ENCODE results near the gene PXN.
"Not testable (repeated sequence)": the region's sequence is repeated elsewhere in the genome, so short reads cannot be mapped to it uniquely, and the experiment has no call there.

PXN gene

DNA sequence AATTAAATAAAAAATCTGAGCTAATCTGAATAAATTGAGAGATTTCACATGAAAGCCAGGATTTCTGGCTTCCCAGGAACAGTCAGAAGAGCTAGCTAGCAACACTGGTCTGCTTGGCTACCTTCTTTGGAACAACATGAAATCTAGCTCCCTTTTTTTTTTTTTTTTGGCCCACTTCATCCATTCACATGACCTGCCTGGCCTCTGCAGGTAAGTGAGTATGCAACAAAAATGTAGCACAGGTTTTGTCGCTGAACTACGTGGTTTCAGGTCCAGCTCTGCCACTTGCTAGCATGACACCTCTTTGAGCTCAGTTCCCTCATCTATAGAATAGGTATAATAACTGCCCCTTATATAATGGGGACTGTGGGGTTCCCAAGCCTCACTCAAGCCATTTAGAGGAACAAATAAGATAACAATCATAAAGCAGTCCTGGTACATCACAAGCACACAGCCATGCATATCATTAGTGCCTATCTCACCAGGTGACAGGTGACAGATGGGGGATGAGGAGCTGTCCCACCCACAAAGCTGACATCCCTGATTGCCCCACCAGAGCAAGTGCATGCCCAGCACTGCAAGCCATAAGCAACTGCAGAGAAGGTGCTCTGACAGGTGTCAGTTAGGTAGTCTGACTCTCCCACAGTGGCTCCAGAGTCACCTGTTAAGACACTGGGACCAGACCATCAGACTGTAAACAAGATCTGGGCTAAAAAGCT lies 25.6 kb downstream of the PXN start:
- no peak for DNase-seq

DNA sequence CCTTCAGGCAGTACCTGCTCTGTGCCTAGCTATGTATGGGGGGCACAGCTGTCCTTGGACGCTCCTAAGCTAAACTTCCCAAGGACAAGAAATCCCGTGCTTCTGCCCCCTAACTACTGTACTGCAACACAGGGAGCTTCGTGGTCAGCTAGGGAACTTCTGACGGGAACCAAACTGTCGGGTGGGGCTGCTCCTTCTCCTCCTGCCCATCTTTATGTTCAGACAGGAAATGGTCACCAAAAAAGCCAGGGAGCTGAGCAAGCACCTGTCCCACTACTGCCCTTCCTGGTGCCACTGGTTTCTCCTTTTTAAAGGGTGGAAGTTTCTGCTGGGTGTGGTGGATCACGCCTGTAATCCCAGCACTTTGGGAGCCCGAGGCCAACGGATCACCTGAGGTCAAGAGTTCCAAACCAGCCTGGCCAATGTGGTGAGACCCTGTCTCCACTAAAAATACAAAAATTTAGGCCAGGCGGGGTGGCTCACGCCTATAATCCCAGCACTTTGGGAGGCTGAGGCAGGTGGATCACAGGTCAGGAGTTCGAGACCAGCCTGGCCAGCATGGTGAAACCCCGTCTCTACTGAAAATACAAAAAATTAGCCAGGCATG lies 26.6 kb downstream of the PXN start:
- DNase-seq = no peak

DNA sequence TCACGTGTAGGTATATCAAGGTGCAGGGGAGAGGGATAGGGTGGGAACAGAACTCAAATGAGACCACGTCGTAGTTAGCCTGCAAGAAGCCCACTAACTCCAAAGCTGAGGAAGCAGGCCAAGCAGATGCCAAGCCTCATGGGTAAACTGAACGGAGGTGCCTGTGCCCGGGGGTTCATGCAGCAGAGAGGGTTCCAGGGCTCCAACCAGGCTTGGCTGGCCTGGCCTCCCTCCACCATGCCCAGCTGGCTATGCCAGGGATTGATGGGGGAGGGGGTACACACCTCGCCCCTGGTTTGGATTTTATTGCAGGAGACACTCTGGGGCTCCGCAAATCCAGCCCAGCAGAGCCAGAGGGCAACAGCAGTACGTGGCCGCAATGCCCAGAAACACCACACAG lies 27.3 kb downstream of the PXN start:
- no peak for DNase-seq

DNA sequence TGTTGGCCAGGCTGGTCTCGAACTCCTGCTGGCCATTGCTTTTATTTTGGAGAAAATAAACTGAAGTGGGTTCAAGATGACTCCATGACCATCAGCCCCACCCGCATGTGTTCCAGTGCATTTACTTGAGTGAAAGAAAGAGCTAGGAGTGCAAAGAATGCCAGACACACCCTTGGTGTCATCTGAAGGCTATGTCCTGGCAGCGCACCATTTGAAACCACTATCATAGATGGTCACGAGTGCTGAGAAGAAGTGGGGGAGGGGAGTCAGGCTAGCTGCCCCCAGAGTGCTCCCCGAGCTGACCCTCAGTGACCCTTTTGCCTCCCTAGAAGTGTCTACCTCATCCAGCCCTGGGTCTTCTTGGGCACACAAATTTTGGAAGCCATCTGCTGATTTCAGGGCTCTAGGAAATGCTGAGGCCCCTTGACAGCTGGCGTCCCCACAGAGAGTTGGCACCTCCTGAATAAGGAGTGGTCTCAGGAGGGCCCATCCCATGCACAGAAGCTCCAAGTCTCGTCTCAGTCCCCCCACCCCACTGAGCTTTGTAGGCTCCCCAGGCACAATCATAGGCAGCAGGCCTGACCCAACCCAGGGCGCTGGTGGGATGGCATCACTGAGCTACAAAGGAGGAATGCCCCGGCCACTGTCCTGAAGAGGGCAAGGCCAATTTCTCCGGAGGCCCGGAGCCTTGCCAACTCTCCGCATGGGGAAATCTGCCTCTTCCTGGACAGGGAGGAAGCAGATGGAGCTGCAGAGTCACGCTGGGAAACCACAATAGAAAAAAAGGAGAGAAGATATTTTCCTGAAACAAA lies 28.0 kb downstream of the PXN start:
- DNase-seq = no peak

DNA sequence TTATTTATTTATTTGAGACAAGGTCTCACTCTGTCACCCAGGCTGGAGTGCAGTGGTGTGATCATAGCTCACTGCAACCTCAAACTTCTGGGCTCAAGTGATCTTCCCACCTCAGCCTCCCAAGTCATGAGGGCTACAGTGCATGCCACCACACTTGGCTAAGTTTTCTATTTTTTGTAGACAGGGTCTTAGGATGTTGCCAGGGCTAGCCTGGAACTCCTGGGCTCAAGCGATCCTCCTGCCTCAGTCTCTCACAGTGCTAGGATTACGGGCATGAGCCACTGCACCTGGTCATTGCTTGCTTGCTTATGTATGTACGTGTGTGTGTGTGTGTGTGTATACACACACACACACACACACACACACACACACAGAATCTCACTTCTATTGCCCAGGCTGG lies 28.7 kb downstream of the PXN start:
- not testable (repeated sequence) for DNase-seq

DNA sequence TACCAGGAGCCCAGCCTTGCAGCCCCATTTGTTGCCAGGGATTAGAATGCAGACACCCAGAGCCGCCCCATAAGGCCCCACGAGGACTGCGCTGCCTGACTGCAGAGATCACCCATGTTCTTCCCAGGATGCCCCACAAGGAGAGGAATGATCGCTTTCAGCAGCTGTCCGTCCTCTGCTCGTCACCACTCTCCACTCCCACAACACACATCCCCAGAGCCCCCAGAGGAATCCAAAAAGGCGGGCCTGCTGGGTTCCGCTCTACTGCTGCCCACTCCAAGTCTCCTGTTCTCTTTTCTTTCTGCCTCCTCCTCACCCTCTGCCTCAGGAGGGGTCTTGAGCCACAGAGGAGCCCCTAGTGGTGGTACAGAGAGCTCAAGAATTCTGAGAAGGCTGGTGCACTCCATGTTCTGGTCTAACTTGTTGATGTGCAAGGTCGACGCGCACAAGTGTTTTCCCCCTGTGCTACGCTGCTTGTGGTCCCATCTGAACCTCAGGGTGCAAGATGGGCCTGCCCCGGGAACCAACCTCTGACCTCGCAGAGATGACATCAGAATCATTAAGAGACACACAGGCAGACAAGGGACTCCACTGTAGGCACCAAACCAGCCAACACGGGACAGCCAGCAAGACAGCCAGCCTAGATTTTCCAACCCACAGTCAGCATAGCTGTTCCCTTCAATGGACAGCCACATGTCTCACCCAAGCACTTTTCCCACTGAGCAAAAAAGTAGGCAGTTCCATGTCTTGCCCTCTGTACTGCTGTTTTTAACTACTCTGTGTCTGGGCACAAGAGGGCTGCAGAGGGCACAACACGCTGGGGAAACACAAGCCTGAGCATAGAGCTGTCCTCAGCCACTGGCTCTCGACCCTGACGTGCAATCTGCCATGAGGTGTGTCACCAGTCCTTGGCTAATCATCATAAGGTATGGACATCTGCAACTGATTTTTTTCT lies 29.9 kb downstream of the PXN start:
- DNase-seq = no peak

DNA sequence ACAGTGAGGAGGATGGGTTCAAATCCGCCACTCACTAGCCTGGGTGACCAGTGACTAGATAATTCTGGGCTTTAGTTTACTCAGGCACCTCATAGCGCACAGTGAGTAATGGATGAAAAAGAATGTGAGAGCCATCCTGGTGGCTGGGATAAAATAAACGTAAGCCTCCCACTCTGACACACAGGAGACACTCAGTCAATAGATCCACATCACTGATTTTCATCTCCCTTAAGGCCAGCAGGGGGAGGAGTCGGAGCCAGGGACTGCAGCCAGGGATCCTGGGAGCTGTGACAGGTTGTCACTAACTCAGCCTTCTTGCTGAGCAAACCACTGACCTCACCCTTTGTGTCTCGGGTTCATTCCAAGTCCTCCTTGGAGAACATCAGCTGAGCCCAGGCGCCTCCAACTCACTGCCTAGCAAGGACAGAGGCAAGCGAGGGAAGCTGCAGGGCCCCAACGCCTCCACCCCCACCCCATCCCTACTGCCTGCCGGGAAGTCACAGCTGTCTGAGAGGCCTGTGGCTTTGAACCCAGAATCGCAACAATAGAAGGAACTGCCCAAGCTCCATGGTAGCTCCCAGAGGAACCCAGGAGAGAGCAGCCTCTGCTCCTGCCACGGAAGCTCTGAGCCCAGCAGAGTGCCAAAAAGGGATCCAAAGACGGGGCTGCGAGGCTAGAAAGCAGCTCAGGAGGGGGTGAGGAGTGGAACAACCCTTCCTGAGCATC lies 30.7 kb downstream of the PXN start:
- no peak for DNase-seq

DNA sequence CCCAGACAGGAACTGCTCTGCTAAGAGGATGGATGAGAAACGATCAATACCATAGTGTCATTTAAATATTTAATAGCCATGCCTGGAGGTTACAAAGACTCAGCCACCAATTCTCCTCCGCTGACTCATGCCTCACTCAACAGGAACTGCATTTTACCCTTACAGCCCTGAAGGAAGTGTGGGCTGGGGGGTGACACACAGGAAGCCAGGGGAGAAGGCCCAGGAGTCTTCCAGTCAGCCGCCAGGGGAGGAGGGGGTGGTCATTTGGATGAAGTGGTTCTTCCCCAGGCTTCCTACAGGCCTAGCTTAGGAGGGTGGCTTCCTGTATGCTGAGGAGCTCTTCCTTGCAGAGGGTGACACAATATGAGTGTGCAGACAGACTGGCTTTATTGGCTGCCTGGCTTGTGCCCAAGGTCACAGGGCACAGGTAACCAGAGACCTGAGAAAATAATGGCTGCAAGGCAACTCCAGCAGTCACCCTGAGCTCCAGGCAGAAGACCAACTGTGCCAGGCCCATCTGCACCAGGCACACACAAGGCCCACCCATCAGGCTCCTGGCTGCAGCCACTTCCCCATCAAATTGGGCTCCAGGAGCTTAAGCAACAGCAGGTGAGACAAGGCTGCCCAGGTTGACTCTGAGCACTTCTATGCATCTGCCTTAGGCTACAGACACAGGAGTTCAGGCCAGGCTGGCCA lies 34.1 kb downstream of the PXN start:
- DNase-seq = no peak

DNA sequence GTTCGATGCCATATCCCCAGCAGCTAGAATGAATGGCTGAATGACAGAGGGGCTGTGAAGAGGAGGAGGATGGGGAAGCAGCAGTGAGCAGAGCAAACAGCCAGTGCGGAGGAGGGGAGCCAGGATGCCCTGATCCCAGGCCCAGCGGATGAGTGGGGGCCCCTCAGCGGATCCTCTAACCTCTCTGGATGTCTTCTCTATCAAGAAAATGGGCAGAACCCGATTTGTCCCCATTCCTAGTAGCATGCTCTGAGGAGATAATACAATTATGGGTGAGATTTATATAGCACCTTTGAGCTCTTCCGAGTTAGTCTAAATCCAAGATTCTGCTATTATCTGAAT lies 34.6 kb downstream of the PXN start:
- no peak for DNase-seq

DNA sequence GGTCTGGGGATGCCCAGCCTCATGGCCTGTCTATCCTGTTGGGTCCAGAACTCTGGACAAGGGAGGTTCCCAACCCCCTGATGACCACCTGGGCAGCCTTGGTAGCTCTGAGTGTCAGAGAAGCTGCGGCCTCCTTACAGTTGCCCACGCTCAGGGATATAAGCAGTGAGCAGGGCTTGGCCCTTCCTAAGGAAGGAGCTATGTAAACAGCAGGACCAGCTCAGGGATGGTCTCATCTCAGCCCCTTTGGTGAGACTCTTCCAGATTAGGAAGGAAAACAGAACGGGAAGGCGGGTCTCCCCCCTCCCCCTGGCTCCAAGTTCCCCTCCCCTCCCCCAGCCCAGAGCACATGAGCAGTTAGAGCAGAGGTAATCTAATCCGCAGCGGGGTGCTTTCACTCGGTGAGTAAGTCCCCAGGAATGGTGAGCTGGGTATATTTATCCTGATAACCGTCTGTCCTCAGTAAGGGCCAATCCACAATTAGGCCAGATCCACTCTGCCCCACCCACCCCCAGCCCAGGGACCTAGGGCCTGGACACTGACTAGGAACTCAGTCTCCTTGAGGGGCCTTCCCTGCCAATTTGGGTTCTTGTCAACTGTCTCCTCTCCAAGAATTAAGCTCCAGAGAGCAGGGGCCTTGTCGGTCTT lies 35.1 kb downstream of the PXN start:
- no peak for DNase-seq

DNA sequence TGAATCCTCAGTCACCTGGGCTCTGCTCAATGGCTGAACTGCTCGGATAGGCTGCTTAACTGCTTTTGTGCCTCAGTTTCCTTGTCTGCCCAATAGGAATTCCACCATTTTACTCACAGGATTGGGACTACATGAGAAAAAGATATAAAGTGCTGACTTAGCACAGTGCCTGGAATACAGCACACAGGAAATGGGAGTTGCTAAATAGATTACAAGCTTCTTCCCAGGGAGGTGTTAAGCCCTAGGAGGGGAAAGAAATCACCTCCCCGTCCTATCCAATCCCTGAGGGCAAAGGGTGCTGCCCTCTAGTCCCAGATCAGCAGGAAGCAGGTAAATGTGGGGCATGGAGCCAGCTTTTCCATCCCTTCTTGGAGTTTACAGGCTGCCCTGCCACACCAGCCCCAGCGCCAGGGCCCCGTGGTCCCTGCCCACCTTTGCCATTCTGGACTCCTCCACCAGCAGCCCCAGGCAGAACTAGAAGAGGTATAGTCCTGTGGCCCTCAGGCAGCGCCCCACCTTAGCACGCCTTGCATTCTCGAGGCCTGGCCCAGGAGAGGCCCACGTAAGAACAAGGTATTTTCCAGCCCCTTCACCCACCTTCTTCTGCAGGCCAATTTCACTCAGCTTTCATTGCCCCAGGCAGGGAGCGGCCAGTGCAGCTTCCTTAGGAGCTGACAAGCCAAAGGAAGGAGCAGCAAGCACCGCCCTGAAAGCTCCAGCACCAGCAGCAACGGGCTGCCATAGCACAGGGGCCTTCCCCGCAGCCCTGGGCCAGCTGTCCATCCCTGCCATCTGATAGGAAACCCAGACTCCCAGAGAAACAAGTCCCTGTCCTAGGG lies 35.8 kb downstream of the PXN start:
- DNase-seq = no peak

DNA sequence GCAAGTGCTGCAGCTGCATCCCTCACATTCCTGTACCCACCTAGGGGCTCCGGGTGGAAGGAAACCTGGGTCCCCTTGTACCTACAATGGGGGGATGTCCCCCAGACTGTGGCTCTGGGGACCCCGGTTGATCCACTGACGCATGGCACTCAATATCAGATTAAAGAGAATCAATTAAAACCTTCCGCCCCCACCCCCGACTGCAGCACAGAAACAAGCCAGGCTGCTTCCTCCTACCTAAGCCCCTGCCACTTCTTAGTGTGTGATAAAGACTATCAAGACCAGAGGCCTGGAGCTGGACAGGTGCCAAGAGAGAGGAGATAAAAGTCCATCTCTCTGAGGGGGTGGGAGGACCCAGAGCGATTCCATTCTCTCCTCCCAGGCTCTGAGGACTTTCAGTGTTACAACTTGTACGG lies 36.5 kb downstream of the PXN start:
- DNase-seq = no peak

DNA sequence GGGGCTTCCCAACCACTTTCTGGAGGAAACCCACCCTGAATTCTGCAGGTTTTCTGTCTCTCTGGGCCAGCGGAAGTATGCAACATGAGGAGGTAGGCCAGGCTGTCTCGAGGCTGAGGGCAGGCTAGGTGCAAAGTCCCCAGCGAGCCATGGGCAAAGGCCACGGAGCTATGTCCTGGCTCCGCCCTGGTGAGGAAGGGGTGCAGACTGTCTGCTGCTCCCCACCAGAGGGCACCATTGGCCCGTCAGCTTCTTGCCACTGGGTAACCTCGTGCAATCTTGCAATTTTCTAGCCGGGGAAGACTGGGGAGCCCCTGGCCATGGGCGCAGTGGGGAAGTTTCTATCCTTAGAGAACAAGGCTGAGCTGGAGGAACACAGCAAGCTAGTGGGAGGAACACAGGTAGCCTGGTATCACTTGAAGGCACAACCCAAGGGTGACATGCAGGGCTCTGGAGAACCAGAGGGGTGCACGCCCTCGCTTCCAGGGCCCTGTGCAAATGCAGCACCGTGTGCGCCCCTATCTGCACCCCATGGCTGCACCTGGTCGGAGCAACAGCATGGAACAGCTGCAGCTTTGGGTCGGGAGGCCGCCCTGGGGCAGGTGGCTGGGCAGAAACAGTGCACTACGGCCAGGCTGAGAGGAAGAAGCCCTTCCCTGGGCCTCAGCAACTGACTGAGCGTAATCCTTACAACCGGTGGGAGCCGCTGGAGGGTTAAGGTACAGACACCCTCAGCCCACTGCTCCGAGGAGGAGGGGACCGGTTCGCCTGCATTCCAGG lies 37.0 kb downstream of the PXN start:
- DNase-seq = peak; percentile 55

DNA sequence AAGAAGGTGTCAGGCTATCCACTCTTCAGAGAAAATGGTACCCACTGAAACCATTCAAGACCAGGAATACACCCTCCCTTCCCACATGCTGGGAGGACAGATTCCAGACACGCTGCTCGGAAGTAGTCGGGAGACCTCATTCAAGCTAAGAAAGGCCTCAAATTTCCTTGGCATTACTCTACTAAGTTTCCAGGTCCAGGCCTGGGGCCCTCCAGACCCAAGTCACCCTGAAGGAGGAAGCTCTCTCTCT lies 37.6 kb downstream of the PXN start:
- DNase-seq = no peak

DNA sequence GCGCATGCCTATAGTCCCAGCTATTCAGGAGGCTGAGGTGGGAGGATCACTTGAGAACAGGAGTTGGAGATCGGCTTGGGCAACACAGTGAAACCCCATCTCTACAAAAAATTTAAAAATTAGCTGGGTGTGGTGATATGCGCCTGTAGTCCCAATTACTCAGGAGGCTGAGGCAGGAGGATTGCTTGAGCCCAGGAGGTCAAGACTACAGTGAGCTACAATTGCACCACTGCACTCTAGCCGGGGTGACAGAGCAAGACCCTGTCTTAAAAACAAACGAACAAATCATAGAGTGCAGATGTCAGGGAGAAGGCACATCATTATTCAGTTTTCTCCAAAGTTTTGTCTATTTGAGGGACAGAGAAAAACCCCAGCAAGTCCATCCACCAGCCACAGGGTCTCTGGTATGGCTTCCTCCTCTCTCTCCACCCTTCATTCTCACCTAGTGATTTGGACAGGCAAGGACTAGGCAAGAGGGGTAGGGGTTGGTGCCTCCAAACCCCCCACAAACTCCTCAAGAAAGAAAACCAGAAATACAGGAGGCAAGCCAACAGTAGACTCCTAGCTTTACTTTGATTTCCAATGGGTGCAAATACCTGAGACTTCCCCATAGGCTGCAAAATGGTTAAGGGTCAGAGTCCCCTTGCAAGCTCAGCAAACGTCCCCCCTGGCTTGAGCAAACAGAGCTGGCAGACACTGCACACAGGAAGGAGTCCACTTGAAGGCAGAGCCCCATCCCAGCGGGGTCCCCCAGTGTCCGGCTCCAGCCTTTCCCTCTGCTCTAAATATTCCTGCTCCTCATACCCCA lies 38.1 kb downstream of the PXN start:
- no peak for DNase-seq

DNA sequence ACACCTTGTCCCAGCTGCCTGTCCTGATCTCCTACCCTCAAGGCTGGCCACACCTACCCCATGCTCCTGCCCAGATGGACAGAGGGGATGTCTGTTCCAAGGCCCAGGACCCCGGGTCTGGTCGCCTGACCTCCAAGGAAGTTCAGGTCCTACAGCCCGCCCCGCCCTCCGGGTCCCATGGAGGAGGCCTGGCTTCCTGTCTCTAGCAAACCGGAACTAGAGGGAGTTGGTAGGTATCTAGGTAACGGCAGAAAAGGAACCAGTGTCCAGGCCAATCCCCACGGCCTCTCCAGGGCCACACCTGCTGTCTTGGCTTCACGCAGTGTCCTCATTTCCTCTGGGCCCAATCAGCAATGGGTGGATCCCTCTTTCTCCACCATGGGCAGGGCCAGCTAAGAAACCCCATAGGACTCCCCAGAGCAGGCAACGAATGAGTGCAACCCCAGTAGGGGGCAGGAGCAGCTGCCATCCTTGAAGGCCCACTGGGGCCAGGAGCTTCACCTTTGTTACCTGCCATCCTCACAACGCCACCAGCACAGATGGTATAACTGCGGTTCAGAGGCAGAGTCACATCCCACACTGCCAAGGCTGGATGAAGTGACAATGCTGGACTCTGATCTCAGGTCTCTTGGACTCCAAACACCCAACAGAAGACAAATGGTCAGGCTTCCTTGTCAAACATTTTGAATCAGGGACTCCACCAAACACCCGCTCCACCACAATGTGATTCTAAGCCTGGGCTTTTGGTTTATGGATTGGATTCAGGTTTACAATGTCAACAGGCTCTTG lies 39.5 kb downstream of the PXN start:
- DNase-seq = no peak

DNA sequence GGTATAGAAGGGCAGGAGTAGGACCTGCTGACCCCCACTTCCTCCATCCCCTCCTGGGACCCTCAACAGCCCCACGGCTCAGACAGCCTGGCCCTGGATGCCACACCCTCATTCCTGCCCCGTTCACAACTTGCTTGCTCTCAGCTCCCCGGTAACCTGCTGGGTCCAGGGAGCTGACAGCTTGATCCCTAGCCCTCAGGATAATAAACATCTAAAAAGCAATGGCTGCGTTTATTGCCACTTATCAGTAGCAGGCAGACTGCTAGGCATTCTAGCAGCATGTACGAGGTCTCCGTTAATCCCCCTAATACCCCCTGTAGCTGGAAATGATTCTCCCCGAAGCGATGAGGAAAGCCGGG lies 40.4 kb downstream of the PXN start:
- peak; percentile 77 for DNase-seq

Data from DMS79 (cell line).